ENCODE measurements around the gene PASK.

The PASK gene

GRCh38 chr2:241179899-241180298, 30.6 kb upstream of the PASK start:
- DNase-seq, result no peak

DNA sequence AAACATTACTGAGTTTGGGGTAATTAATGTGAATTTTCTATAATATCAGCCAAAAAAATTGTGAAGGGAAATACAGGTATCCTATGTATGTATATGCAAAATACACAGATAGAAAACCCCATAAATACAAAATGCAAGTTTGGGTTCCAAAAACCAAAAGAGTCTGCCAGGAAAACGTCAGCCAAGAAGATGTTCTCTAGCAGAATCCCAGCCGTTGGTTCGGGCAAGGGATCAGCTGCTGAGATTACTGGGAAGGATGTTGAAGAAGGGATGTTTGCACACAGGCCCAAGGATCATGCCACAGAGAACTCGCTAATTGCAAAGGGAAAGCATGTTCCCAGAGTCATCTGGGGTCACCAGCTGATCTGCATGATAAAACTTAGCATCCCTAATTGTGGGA, 29.7 kb upstream of the PASK start:
- no peak for DNase-seq

DNA sequence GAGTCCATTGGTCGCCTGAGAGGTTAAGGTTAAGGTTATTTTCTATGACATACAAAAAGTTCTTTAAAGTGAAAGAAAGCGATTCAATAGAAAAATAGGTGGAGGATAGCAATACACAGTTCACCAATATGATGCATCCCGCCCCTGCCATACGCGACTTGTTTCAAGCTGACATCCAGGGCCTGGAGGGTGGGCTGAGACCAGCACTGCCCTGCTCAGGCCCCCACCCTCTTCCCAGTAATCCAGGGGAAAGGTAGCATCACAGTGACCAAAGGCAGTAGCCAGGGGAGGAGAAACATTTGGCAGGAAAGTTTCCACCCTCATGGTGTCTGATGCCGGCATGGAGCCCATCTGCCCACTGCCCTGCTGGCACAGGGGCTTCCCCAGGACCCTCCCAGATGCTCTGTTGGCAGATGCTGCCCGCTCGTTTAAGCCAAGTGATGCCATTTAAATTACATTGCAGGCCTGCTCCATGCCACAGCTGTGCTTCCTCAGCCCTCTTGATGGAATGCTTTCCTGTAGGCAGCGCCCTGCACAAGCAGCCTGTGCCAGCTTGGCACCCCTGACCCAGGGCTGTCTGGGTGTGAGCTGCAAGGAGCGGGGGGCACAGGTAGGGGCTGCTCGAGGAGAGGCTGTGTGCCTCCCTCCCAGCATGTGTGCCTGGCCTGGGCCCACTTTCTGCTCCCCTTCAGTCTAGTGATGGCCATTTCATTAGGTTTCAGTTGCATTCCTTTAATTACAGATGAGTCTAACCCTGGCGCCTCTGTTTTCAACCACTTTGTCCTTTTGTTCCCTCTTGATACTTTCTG, 28.5 kb upstream of the PASK start:
- DNase-seq, result no peak

DNA sequence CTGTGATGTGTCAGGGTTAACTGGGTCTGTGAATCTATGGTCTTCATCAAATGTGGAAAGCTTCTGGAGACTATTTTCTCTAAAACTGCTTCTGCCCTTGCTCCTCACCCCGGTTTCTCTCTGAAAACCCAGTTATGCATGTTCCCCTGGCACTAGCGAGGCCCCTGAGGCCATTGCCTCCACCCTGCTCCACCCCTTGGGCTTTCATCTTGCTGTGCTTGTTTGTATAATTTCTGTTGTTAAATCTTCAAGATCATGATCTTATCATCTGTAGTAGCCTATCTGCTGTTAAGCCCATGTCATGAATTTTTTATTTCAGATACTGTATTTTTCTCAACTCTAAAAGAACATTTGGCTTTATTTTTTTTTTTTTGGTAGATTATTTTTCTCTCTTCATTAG, 24.3 kb upstream of the PASK start:
- no peak for DNase-seq

- no peak for DNase-seq
These were observed 19.1 kb upstream of the PASK start for GRCh38 chr2:241168366-241168765.

DNA sequence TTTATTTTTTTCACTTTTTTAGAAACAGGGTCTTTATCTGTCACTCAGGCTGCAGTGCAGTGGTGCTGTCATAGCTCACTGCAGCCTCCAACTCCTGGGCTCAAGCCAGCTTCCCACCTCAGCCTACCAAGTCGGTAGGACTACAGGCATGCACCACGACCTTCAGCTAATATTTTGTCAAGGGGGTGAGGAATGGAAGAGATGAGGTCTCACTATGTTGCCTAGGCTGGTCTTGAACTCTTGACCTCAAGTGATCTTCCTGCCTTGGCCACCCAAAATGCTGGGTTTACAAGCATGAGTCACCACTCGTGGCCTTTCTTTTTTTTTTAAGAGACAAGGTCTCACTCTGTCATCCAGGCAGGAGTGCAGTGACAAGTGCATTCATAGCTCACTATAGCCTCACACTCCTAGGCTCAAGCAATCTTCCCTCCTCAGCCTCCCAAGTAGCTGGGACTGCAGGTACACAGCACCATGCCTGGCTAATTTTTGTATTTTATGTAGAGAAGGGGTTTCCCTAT, 14.4 kb upstream of the PASK start:
- DNase-seq, result no peak

GRCh38 chr2:241161646-241162281, 12.5 kb upstream of the PASK start:
- DNase-seq, result no peak

- DNase-seq, result no peak
These were observed 11.0 kb upstream of the PASK start for GRCh38 chr2:241160318-241160717.

DNA sequence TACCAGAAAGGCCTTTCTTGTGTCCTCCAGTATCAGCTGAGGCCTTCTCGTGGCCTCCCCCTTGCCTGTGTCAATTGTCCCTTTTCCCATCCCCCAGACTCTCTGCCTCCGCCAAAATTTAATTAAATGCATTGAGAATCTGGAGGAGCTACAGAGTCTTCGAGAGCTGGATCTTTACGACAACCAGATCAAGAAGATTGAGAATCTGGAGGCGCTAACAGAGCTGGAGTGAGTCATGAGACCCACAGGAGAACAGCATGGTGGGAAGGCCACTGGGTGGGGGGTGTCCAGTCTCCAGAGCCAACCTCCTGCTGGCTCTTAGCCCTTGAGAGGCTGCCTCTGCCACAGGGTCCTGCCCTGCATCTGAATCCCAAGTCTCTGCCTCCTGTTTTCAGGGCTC, 9.8 kb upstream of the PASK start:
- no peak for DNase-seq

GRCh38 chr2:241158546-241158900, 9.3 kb upstream of the PASK start:
- no peak for DNase-seq

DNA sequence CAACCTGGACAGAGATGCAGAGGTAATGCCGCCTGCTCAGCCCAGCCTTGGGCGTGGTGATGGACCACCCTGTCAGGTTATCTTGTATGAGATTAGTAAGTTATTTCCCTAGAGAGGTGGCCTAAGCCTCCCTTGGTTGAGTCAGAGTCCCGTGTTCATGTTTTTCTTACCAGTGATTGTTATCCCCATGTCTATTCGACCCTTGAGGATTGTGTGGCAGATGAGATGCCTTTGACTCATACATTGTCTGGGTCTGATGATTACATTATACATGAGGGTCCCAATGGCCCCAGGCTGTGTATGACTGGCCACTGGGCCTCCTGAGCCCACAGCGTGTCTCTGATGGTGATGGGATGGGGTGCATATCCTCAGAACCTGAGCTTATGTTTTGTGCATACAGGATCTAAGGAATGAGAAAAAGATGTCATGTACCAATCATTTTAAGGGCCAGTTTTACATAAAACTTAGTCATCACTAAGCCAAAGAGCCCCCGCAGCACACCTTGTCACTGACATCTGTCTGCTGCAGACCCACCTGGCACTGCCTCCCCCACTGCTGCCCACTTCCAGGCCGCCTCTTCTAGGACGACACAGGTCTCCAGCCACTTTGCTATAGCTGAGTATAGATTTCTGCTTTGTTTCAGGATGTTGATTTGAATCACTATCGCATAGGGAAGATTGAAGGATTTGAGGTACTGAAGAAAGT, 8.7 kb upstream of the PASK start:
- no peak for DNase-seq

- DNase-seq, result no peak
These were observed 7.7 kb upstream of the PASK start for GRCh38 chr2:241156971-241157441.

- DNase-seq, result no peak
These were observed 6.7 kb upstream of the PASK start for GRCh38 chr2:241155936-241156335.

DNA sequence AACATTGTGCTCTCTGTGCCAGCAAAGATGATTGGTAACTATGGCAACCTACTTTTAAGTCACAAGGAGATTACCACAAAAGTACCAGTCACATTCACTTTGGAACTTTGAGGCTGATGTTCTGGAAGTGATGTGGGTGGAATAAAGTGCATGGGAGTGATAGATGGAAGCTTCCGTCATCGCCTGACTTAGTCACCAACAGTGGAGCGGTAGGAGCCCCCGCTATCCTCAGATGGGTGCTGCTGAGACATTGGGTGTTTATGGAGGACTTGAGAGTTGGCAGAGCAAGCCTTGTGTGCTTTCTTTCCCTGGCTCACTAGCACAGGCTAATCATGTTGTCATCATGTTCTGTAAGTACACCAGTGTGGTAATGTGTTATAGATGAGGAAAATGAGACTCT, 5.6 kb upstream of the PASK start:
- DNase-seq, result no peak

DNA sequence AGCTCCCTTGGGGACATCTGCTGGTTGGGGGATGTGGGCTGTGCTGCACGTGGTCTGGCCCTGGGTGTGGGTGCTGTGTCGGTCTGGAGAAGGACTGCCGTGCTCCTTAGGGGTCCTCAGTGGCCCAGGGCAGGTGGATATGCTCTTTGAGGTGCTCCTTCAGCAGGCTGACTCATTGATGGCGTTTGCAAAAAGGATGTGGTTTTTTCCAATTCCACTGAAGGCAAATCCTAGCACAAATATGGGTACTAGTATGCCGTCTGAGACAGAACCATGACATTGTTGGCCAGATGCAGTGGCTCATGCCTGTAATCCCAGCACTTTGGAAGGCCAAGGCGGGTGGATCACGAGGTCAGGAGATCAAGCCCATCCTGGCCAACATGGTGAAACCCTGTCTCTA, 4.3 kb upstream of the PASK start:
- no peak for DNase-seq

DNA sequence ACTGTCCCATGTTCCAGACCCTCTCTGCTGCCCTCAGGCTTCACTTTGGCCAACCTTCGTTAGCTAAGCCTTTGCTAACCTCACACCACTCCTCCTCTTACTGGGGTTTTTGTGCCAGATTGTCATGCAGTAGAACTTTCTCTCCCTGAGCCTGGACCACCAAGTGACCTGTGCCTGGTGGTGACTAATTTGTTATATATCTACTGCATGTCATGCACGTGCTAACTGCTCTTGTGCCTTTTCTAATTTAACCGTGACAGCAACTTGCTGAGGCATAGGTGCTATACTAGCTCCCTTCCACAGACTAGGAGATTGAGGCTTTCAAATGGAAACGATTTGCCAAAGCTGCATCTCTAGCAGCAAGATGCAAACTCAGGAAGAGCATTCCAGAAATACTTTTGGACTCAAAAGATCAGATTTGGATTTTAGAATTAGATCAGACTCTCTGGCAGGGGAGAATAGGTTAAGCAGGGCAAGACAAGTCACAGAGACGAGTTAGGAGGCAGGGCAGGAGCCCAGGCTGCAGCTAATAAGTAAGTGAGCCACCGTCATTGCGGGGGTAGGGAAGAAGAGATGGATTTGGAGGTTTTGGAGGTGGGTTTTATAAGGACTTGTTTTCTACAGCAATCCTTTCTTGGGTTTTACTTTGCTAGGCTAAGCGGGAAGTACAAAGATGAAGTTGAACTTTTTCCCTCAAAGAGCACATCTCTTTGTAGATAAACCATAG, 2.8 kb upstream of the PASK start:
- DNase-seq, result no peak

GRCh38 chr2:241150660-241151530, 1.6 kb upstream of the PASK start:
- no peak for DNase-seq

- DNase-seq, result peak; percentile 94
These were observed 820 bp upstream of the PASK start, which contains the start of gene PPP1R7 for GRCh38 chr2:241149925-241150659. PPP1R7 (plus strand) TSS chr2:241150467; CDS start chr2:241150496, 29 bp downstream.

GRCh38 chr2:241149675-241149924, 328 bp upstream of the PASK start:
- no peak for DNase-seq

DNA sequence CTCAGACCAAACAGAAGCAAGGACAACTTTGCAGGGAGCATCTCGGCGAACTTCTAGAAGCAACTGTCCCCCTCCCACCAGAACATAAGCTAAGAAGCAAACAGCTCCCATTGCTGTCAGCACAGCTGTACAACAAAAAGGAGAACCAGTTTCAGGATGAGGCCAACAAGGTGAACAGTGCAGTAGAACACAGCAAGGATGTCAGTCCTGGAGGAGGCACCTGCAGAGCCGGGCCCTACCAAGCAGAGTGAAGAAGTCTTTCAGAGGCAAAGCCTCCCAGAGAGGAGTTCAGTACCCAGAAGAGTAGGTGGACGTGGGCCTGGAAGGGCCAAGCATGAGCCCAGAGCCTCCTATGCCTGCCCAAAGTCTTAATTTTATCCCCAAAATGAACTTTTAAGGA, 1.0 kb downstream of the PASK start:
- no peak for DNase-seq

DNA sequence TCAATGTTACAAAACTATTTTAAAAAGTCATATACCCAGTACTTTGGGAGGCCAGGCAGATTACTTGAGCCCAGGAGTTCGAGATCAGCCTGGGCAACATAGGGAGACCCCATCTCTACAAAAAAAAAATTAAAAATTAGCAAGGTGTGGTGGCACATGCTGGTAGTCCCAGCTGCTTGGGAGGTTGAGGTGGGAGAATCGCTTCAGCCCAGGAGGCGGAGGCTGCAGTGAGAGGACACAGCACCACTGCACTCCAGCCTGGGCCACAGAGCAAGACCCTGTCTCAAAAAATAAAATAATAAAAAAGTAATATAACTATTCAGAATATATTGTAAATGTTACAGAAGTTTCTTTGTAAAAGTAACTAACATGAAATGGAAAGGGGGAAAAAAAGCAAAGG, 1.9 kb downstream of the PASK start:
- DNase-seq, result no peak

DNA sequence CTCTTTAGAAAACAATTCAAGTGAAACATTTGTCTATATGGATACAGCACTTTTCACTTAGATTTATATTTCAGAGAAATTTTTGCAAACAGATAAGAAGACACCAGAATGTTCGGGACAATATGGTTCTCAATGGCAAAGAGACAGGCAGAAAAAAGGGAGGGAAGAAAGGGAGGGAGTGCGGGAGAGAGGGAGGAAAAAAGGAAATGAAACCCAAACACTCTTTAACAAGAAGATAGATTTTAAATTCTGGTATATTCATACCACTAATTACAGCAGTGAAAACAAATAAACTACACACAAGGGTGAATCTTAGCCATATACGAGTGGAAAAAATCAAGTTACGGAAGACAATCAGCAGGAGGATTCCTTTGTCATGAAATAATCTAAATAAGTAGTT, 3.0 kb downstream of the PASK start:
- no peak for DNase-seq
